Fibroblast of the conjunctiva (primary cell): ENCODE data around the gene TAF1A.

ENCODE experiments used
- DNase-seq: peaks from one replicate; pipeline ENCODE4 v3.0.0-alpha.2; 2010; ENCODE audit warnings: low read depth

Gene TAF1A

DNA sequence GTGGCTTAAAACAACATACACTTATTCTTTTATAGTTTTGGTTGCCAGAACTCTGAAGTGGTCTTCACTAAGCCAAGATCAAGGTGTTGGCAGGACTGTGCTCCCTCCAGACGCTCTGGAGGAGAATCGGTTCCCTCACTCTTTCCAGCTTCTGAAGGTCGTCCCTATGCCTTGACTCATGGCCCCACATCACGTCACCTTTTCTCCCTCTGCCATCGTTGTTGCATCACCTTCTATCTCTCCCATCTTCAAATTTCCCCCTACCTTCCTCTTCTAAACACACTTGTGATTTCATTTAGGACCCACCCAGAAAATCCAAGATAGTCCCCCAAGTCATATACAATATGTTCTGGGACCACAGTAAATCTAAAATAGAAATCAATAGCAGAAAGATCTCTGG is 54.3 kb downstream of the TAF1A start:
- no peak for DNase-seq

DNA sequence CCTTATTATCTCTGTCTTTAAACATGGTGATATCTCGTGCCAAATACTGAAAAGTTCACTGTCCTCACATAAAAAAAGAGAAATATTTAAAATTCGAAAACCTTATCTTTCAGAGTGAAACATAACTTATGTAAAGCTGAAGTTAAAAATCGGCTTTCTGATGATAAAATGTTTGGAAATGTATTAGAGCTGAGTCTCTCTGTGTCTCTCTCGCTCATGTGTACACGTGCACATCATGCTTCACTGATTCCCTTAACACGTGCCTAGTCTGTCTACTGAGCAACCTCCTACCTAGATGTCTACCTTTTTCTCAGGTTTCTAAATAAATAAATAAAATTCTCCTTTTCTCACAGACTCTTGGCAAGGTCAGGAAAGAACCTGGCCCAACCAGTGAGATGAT is 58.9 kb downstream of the TAF1A start:
- DNase-seq = no peak

GRCh38 chr1:222529916-222530315 is 59.8 kb downstream of the TAF1A start:
- DNase-seq = no peak

- DNase-seq = no peak
These were observed 60.6 kb downstream of the TAF1A start for GRCh38 chr1:222529181-222529580.

GRCh38 chr1:222525951-222526350 is 63.8 kb downstream of the TAF1A start:
- no peak for DNase-seq

DNA sequence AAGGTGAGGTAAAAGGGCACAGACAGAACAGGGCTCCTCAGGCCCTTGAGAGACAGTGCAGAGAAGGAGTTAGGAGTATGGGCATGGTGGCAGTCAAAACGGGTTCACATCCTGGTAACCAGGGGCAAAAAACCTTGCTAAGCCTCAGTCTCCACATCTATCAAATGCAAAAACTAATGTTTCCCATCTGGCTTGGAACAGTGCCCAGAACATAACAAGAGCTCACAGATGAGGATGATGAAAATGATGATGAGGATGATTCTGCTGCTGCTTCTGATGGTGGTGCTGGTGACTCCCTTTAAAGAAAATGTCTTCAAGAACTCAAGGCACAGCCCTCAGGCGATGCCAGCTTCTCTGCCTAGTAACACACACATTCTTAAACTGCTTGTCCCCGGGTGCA is 65.9 kb downstream of the TAF1A start:
- DNase-seq = no peak

- DNase-seq = no peak
These were observed 67.4 kb downstream of the TAF1A start for GRCh38 chr1:222522105-222522915.

- no peak for DNase-seq
These were observed 68.2 kb downstream of the TAF1A start for GRCh38 chr1:222521299-222522104.
